Astrocyte of the cerebellum (primary cell): ENCODE results near the gene SEC23IP.

Source experiments
- DNase-seq: peaks from one replicate; pipeline ENCODE4 v3.0.0-alpha.2; 2011; ENCODE audit warnings: low read depth
- H3K4me3 ChIP-seq: 2 replicates; pipeline ENCODE4 v1.5.1; 2011; ENCODE audit warnings: mild to moderate bottlenecking, low read depth, low read length, moderate library complexity
- in situ Hi-C: cut with HindIII; loops from 2 replicates; pipeline ENCODE4 v1.10.0; 2017; ENCODE audit warnings: low sequenced_read_pairs
- TF ChIP-seq, protein P1 (sequence below): IDR thresholded peaks from 2 replicates; pipeline ENCODE4 v1.5.1; 2012; ENCODE audit warnings: low read length, low read depth, moderate library complexity, mild to moderate bottlenecking; ENCODE audit errors: missing control alignments

SEC23IP gene

DNA sequence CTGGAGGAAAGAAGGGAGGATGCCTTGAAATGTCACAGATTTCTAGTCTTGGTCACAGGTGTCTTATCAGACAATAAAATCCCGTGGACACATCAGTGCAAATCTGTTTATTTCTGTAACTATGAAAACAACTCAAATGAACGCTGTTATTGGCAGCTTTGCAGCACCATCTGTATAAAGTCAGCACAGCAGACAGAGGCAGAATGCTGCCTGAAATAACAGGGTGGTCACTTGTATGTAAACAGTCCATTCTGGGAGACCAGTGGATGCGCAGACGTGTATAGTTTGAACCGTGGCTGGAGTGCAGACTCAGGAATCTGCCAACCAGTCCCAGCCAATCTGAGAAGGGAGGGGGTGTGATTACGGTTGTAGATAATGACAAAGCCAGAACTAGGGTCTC is 54.8 kb downstream of the SEC23IP start:
- TF ChIP-seq, protein P1, sequence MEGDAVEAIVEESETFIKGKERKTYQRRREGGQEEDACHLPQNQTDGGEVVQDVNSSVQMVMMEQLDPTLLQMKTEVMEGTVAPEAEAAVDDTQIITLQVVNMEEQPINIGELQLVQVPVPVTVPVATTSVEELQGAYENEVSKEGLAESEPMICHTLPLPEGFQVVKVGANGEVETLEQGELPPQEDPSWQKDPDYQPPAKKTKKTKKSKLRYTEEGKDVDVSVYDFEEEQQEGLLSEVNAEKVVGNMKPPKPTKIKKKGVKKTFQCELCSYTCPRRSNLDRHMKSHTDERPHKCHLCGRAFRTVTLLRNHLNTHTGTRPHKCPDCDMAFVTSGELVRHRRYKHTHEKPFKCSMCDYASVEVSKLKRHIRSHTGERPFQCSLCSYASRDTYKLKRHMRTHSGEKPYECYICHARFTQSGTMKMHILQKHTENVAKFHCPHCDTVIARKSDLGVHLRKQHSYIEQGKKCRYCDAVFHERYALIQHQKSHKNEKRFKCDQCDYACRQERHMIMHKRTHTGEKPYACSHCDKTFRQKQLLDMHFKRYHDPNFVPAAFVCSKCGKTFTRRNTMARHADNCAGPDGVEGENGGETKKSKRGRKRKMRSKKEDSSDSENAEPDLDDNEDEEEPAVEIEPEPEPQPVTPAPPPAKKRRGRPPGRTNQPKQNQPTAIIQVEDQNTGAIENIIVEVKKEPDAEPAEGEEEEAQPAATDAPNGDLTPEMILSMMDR: no peak
- no peak overlapping the region for H3K4me3 ChIP-seq
- in situ Hi-C loops: no loop called here
- DNase-seq: no peak

DNA sequence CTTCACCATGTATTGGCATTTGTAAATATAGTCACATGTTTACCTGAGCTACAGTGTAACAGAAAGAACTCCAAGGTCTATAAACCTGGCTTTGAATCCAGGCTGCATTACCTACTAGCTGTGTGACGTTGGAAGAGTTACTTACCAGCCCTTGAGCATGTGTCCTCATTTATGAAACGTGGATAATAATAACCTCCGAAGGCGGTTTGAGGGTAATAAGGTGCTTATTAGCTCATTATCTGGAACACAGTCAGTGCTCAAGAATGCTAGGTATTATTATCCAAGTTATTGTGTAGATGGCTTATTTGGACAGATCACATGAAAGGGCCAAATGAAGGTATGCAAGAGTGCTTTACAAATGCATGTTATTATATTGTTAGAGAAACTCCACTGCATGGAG is 64.9 kb downstream of the SEC23IP start:
- DNase-seq: no peak

DNA sequence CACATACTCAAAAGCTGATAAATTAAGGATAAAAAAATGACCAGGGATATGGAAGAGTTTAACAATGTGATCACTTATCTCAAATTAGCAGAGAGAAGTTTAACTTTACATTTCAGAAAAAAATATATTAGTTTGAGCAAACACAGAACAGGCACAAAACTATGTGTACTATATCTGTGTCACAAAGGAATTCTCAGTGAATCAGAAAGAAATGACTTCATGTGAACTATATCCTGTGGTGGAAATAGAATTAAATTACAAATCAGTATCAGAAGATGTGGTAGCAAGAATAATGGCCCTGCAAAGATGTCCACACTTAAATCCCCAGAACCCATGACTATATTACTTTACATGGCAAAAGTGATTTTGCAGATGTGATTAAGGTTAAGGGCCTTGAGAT is 70.3 kb downstream of the SEC23IP start:
- in situ Hi-C loops: no loop called here
- DNase-seq: no peak
- TF ChIP-seq, protein P1: no peak
- no peak overlapping the region for H3K4me3 ChIP-seq

More for the DNA sequence above, 64.9 kb downstream of the SEC23IP start:
- in situ Hi-C loops: no loop called here
- H3K4me3 ChIP-seq: no peak overlapping the region
- TF ChIP-seq, protein P1: no peak

DNA sequence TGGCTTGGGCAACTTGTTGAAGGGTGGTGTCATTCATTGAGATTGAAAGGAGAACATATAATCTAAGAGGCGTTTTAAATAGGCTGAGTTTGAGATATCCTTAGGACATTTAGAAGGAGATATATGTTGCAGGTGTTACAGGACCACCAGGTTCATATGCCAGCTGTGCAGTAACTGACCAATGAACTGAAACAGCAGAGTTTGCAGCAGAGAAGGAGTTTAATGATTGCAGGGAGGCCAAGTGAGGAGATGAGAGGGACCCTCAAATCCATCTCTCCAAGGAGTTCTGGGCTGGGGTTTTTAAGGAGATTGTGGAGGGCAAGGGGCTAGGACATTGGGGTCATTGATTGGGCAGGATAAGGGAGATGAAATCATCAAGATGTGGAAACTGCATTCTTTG is 74.5 kb downstream of the SEC23IP start:
- in situ Hi-C loops: no loop called here
- TF ChIP-seq, protein P1: no peak
- DNase-seq: no peak
- no peak overlapping the region for H3K4me3 ChIP-seq

DNA sequence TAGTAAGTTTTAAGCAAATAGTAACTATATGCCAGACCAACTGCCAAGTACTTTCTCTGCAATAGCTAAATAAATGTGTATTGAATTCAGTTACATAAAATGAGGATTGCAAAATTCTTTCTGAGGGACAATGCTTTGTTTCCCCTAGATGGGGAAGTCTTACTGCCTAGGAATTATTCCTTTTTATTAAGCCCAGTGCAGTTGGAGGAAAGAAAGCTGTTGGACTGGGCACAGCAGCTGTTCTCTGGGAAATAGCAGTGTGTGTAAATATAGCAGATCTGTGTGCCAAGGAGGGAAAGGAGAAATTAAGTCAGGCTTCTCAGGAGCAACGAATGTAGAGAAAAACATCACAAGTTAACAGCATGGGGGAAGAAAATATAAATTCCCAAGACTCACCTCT is 77.1 kb downstream of the SEC23IP start:
- no peak overlapping the region for H3K4me3 ChIP-seq
- in situ Hi-C loops: no loop called here
- DNase-seq: no peak
- TF ChIP-seq, protein P1: no peak

DNA sequence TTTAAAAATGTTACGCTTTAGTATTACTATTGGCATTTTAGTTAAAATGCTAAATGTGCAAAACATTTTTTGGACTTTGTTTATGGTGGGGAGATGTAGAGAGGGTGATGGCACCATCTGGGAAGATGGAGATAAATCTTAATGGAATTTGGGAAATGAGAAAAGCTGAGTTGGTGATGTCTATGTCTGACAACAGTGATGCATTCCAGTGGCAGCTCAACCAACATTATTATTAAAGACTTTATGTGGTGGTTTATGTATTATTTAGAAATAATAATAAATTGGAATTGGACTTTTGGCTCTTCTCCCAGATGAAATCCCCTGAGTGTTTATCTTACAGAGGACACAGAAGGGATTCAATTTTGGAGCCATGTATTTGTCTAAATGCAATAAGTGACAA is 77.6 kb downstream of the SEC23IP start:
- TF ChIP-seq, protein P1: no peak
- no peak overlapping the region for H3K4me3 ChIP-seq
- no peak for DNase-seq
- in situ Hi-C loops: no loop called here

DNA sequence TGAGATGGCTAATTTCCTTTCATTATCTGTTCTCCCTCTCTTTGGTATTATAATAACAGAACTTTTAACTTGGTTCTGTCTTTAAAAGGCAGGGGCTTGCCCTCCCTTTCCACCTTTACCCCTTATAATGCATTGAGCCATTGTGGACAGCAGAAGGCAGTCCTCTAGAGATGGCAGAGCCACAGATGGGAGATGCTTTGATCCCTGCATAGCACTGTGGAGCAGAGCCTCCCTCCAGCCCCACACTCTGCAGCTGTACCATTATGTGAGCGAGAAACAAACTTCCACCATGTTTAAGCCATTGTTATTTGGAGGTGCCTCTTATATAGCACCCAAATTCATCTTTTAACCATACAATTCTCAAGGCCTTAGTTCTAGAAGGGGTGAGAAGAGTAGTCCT is 78.4 kb downstream of the SEC23IP start:
- no peak overlapping the region for H3K4me3 ChIP-seq
- TF ChIP-seq, protein P1: no peak
- no peak for DNase-seq
- in situ Hi-C loops: no loop called here
